Mucosa of stomach (tissue), 1 donor: Measurements from ENCODE around the gene RNASE4.
"Not testable (repeated sequence)": the region's sequence is repeated elsewhere in the genome, so short reads cannot be mapped to it uniquely, and the experiment has no call there.

Experiments used
- H3K27me3 ChIP-seq: one replicate; pipeline ENCODE4 v1.7.0; 2013; ENCODE audit warnings: mild to moderate bottlenecking, low read length; ENCODE audit not compliant: control insufficient read depth, insufficient read depth
- H3K36me3 ChIP-seq: one replicate; pipeline ENCODE4 v1.7.0; 2013; ENCODE audit warnings: low read length; ENCODE audit not compliant: control insufficient read depth, insufficient read depth
- H3K4me1 ChIP-seq: one replicate; pipeline ENCODE4 v1.7.0; 2013; ENCODE audit warnings: mild to moderate bottlenecking, low read length; ENCODE audit not compliant: control insufficient read depth, insufficient read depth
- H3K4me3 ChIP-seq: one replicate; pipeline ENCODE4 v1.7.0; 2013; ENCODE audit warnings: low read length
- H3K9ac ChIP-seq: one replicate; pipeline ENCODE4 v1.7.0; 2013; ENCODE audit warnings: mild to moderate bottlenecking, low read length, moderate library complexity
- H3K9me3 ChIP-seq: one replicate; pipeline ENCODE4 v1.7.0; 2013; ENCODE audit warnings: mild to moderate bottlenecking, low read length, moderate library complexity; ENCODE audit not compliant: control insufficient read depth
- donor health status: Pancreatic carcinoma.

The RNASE4 gene

DNA sequence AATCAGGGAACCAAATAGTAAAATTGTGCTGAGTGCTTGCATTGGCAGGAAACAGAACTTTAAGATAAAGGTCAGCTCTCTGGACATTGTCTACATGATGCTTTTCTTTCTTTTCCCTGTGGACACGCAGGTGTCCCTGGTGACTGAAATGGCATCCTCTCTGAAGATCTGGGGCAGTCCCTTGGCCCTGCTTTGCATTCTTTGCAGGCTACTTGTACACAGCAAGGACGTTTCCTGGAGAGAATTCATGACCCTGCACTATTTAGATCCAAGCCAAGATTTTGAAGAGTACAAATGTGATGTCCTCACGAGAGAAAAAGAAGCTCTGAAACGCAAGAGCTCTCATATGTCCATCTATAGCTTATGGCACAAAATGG lies 50.1 kb downstream of the RNASE4 start:
- Histone ChIP-seq H3K4me1 (no peaks in the 10 kb centered on the region), H3K27me3 (no peaks in the 10 kb centered on the region), H3K9ac (no peak overlapping the region), H3K4me3 (no peak overlapping the region), H3K36me3 (no peaks in the 10 kb centered on the region), H3K9me3 (no peaks in the 10 kb centered on the region)

DNA sequence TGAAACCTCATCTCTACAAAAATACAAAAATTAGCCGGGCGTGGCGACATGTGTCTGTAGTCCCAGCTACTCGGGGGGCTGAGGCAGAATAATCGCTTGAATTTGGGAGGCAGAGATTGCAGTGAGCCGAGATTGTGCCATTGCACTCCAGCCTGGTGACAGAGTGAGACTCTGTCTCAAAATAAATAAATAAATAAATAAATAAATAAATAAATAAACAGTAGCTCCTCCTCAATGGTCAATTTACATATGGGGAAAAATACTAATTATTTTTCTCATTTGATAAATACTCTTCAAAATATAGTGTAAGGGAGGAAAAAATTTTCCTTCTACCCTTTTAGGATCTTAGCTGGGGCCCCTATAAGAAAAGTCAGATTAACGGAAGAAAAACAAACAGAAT lies 53.9 kb downstream of the RNASE4 start:
- H3K27me3 ChIP-seq, H3K9ac ChIP-seq, H3K9me3 ChIP-seq, H3K4me3 ChIP-seq, H3K4me1 ChIP-seq, H3K36me3 ChIP-seq: not testable (repeated sequence)

DNA sequence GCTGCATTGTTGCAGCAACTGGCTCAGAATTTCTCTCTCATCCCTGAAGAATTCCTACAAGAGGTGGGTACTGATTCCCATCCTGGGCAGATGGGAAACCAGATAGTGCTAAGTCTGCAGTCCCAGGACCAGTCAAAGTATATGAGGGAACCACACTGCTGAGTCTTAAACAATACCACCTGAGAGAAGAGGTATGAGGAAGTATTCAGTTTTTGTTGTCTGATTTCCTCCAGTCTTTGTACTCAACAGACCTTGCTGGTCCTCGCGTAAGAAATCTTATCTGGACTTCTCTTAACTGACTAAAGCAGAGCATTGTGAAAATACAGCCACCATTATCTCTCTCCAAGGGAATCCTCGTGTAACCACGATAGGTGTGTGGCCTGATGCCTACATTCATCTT lies 57.8 kb downstream of the RNASE4 start:
- H3K9me3 ChIP-seq = no peaks in the 10 kb centered on the region
- H3K9ac ChIP-seq = no peak overlapping the region
- H3K4me1 ChIP-seq = no peaks in the 10 kb centered on the region
- no peak overlapping the region for H3K4me3 ChIP-seq
- no peaks in the 10 kb centered on the region for H3K36me3 ChIP-seq
- H3K27me3 ChIP-seq = no peaks in the 10 kb centered on the region

DNA sequence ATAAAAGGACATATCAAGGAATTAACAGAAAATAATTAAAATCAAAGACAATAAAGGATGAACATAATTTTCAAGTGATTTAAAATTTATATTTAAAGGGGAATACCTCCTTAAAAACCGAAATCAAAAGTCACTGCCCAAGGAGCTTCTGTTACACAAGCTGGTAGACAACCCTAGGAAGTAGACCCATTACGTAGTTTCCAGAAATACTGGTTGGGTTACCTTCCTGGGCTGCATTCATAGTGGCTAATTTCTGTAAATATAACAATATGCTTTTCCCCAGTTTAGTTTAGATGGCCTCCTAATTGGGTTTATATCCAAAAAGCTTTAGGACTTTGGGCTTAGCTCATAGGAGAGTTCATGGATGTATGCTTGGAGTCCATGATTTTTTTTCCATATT lies 59.2 kb downstream of the RNASE4 start:
- H3K4me3 ChIP-seq = no peak overlapping the region
- no peaks in the 10 kb centered on the region for H3K9me3 ChIP-seq
- no peaks in the 10 kb centered on the region for H3K36me3 ChIP-seq

DNA sequence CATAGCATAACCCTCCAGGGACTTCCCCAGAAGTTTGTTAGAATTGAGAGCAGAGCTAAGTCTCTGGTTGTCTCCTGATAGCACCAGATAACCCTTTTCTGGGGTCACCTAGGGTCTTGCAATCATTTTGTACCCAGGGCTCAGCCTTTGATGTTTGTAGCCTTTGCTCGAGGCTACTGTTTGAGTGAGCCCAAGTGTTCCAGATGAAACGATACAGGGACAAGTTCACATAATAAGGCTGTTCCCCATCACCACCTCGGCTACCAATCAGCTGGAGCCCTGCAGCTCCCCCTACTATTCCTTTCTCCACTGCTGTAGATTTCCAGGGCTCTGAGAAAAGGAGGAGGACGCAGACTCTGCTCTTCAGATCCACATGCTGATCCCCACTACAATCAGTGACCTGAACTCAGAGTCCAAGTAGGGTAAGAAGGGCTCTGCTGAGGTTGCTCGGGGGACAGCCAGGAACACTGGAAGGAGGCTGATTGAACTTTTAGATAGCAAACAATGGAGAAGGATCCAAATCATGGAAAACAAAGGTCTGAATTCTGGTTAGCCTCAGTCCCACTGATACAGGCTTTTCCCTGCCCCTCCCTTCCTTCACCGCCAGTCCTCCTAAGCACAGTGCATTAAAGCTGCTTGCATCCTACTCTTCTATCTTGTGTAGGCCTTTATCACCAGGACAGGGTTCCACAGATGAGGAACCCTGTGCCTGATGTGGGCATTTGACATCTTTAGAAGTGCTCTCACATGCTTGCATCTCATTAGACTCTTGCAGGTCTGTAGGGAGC lies 61.4 kb downstream of the RNASE4 start, which contains the start of gene EDDM3A:
TSS of gene EDDM3A (plus strand) at position 317 of the 788 bp plus-strand sequence. CDS start 1,694 bp downstream, outside the sequence.
- Histone ChIP-seq H3K9ac (no peak within 1 kb of the TSS), H3K36me3 (no peaks in the 10 kb centered on the region), H3K4me3 (no peak within 1 kb of the TSS)

More for the DNA sequence above, 59.2 kb downstream of the RNASE4 start:
- H3K27me3 ChIP-seq = no peaks in the 10 kb centered on the region
- no peaks in the 10 kb centered on the region for H3K4me1 ChIP-seq
- no peak overlapping the region for H3K9ac ChIP-seq

DNA sequence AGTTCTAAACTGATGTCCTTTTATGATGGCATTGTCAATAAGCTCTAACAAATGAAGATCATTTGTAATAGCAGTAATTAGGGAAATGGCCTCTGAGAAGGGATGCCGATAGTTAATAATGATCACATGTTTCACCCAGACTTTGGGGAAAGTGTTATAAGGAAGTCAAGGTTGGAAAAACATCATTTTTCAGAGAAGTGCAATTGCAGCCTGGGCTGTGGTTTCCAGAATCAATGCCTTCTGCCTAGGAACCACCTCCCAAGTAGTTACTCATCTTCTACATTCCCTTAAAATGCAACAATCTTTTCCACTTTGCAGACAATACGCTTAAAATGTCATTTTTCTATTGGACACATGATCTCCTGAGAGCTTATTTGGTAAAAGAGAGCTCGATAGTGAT lies 62.2 kb downstream of the RNASE4 start:
- no peaks in the 10 kb centered on the region for H3K36me3 ChIP-seq
- no peaks in the 10 kb centered on the region for H3K9me3 ChIP-seq
- H3K9ac ChIP-seq = no peak overlapping the region
- H3K4me3 ChIP-seq = no peak overlapping the region
- no peaks in the 10 kb centered on the region for H3K4me1 ChIP-seq
- no peaks in the 10 kb centered on the region for H3K27me3 ChIP-seq

More for the DNA sequence above, 61.4 kb downstream of the RNASE4 start, which contains the start of gene EDDM3A:
- no peaks in the 10 kb centered on the region for H3K9me3 ChIP-seq
- H3K27me3 ChIP-seq = no peaks in the 10 kb centered on the region
- no peaks in the 10 kb centered on the region for H3K4me1 ChIP-seq

DNA sequence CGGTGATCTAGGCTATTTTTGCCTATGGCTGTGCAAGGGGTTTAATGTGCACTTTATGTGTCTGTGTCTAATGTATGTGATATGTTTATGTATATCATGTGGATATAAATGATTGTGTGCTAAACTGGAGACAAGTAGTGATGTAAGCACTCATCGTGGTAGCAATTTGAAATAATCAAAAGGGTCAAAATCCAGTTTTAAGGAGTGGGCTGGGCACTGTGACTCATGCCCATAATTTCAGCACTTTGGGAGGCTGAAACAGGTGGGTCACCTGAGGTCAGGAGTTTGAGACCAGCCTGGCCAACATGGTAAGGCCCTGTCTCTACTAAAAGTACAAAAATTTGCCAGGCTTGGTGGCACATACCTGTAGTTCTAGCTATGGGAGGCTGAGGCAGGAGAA lies 64.1 kb downstream of the RNASE4 start:
- Histone ChIP-seq H3K36me3 (no peaks in the 10 kb centered on the region), H3K9ac (no peak overlapping the region), H3K4me3 (no peak overlapping the region), H3K4me1 (no peaks in the 10 kb centered on the region), H3K9me3 (peaks cover 13% of the 10 kb centered on the region), H3K27me3 (no peaks in the 10 kb centered on the region)

DNA sequence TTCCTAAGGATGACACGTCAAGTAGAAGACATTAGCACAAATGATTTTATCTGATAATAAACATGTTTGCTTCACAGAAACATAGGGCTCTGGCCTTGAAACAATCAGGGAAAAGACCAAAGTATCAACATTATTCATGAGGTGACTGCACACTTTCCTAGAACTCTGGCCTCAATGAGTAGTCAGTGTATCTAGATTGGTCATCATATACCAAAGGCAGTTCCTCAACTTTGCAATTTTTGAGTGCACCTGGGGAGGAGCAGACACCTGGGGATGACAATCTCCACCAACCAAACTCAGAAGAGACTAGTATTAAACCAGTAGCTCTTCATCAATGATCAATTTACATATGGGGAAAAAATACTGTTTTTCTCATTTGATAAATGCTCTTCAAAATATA lies 65.8 kb downstream of the RNASE4 start:
- Histone ChIP-seq H3K4me3 (no peak overlapping the region), H3K4me1 (no peaks in the 10 kb centered on the region), H3K27me3 (no peaks in the 10 kb centered on the region), H3K36me3 (no peaks in the 10 kb centered on the region), H3K9me3 (peaks cover 13% of the 10 kb centered on the region), H3K9ac (no peak overlapping the region)
